ENCODE results near the gene CLEC4A.
"Not testable (repeated sequence)": the region's sequence is repeated elsewhere in the genome, so short reads cannot be mapped to it uniquely, and the experiment has no call there.

The CLEC4A gene

GRCh38 chr12:8123124-8123912 lies at the start of gene CLEC4A:
TSS of gene CLEC4A (plus strand) at chr12:8123617. CDS start at chr12:8123879, 262 bp downstream.
- DNase-seq (ENCODE audit: low spot score): no peak

GRCh38 chr12:8075935-8076334 lies 47.5 kb upstream of the CLEC4A start:
- DNase-seq (ENCODE audit: low spot score): no peak

GRCh38 chr12:8076366-8076765 lies 47.1 kb upstream of the CLEC4A start:
- DNase-seq (ENCODE audit: low spot score): no peak

- DNase-seq (ENCODE audit: low spot score): peak; percentile 85
Observed at GRCh38 chr12:8077207-8077606, 46.2 kb upstream of the CLEC4A start.

- DNase-seq (ENCODE audit: low spot score): peak; percentile 81
Observed at GRCh38 chr12:8078398-8078797, 45.0 kb upstream of the CLEC4A start.

GRCh38 chr12:8078916-8079315 lies 44.5 kb upstream of the CLEC4A start:
- no peak for DNase-seq (ENCODE audit: low spot score)

GRCh38 chr12:8080120-8080519 lies 43.3 kb upstream of the CLEC4A start:
- DNase-seq (ENCODE audit: low spot score): no peak

GRCh38 chr12:8081251-8081920 lies 42.0 kb upstream of the CLEC4A start:
- peak; percentile 34 for DNase-seq (ENCODE audit: low spot score)

- peak; percentile 23 for DNase-seq (ENCODE audit: low spot score)
Observed at GRCh38 chr12:8082808-8083100, 40.7 kb upstream of the CLEC4A start.

- DNase-seq (ENCODE audit: low spot score): not testable (repeated sequence)
Observed at GRCh38 chr12:8084351-8084750, 39.1 kb upstream of the CLEC4A start.

GRCh38 chr12:8087666-8088065 lies 35.8 kb upstream of the CLEC4A start:
- no peak for DNase-seq (ENCODE audit: low spot score)

GRCh38 chr12:8088574-8088973 lies 34.8 kb upstream of the CLEC4A start:
- DNase-seq (ENCODE audit: low spot score): no peak

- DNase-seq (ENCODE audit: low spot score): not testable (repeated sequence)
Observed at GRCh38 chr12:8089277-8089676, 34.1 kb upstream of the CLEC4A start.

GRCh38 chr12:8089716-8090115 lies 33.7 kb upstream of the CLEC4A start:
- DNase-seq (ENCODE audit: low spot score): no peak

GRCh38 chr12:8093291-8093690 lies 30.1 kb upstream of the CLEC4A start:
- no peak for DNase-seq (ENCODE audit: low spot score)

- DNase-seq (ENCODE audit: low spot score): no peak
Observed at GRCh38 chr12:8096281-8096915, 27.0 kb upstream of the CLEC4A start.

- DNase-seq (ENCODE audit: low spot score): no peak
Observed at GRCh38 chr12:8099235-8099634, 24.2 kb upstream of the CLEC4A start.

- peak; percentile 86 for DNase-seq (ENCODE audit: low spot score)
Observed at GRCh38 chr12:8108808-8109398, 14.5 kb upstream of the CLEC4A start.

GRCh38 chr12:8113117-8113516 lies 10.3 kb upstream of the CLEC4A start:
- not testable (repeated sequence) for DNase-seq (ENCODE audit: low spot score)

GRCh38 chr12:8120072-8120713 lies 3.2 kb upstream of the CLEC4A start:
- DNase-seq (ENCODE audit: low spot score): no peak

GRCh38 chr12:8127138-8127537 lies 3.7 kb downstream of the CLEC4A start:
- no peak for DNase-seq (ENCODE audit: low spot score)
